ENCODE results near the gene B3GALT6. TPM values are rescaled to one million over a fixed set of nuclear protein-coding genes. Genes with fewer than 3 reads are reported as not detected.

The B3GALT6 gene
- total and polyA plus RNA-seq, 2 experiments from 2014 or later: 5.5 to 26.5 TPM

DNA sequence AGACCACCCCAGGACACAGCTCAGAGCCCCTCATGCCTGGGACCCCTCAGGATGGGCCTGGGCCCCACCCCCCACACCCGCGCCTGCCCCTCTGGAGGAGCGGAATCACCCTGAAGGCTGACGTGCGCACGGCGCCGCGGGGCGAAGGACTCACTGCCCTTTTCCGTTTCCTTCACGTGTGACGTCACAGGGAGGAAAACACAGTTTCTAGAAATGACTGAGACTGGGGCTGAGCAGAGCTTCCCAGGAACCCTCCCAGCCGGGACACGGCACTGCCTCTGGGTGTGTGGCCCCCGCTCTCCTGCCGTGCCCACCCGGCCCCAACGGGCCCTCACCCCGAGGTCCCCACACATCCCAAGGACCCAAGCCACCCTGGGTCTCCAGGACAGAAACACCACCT, 12.7 kb upstream of the B3GALT6 start:
- no peak overlapping the region for H2AFZ ChIP-seq
- no peaks in the 10 kb centered on the region for H3F3A ChIP-seq (replicated peaks; ENCODE audit: low read depth)
- TF ChIP-seq STAT1 (IDR thresholded peaks at IDR 0.05; ENCODE audit: unreplicated experiment) (no peak), JUNB (IDR thresholded peaks at IDR 0.05; ENCODE audit: unreplicated experiment) (no peak), POLR2AphosphoS5 (IDR thresholded peaks at IDR 0.05; ENCODE audit: low read depth) (no peak), EZH2phosphoT487 (IDR thresholded peaks at IDR 0.05; ENCODE audit: unreplicated experiment) (no peak), ZNF114 (CRISPR knock-in tag; IDR thresholded peaks at IDR 0.05) (no peak), CREB1 (CRISPR knock-in tag; IDR thresholded peaks at IDR 0.05; ENCODE audit: low read depth) (no peak), NANOG (IDR thresholded peaks at IDR 0.05; ENCODE audit: borderline replicate concordance) (no peak), ZNF331 (CRISPR knock-in tag; IDR thresholded peaks at IDR 0.05; ENCODE audit: low read depth) (no peak), EZH2 (IDR thresholded peaks at IDR 0.05; ENCODE audit: low read depth, unreplicated experiment) (no peak)
- TF ChIP-seq, protein P1, sequence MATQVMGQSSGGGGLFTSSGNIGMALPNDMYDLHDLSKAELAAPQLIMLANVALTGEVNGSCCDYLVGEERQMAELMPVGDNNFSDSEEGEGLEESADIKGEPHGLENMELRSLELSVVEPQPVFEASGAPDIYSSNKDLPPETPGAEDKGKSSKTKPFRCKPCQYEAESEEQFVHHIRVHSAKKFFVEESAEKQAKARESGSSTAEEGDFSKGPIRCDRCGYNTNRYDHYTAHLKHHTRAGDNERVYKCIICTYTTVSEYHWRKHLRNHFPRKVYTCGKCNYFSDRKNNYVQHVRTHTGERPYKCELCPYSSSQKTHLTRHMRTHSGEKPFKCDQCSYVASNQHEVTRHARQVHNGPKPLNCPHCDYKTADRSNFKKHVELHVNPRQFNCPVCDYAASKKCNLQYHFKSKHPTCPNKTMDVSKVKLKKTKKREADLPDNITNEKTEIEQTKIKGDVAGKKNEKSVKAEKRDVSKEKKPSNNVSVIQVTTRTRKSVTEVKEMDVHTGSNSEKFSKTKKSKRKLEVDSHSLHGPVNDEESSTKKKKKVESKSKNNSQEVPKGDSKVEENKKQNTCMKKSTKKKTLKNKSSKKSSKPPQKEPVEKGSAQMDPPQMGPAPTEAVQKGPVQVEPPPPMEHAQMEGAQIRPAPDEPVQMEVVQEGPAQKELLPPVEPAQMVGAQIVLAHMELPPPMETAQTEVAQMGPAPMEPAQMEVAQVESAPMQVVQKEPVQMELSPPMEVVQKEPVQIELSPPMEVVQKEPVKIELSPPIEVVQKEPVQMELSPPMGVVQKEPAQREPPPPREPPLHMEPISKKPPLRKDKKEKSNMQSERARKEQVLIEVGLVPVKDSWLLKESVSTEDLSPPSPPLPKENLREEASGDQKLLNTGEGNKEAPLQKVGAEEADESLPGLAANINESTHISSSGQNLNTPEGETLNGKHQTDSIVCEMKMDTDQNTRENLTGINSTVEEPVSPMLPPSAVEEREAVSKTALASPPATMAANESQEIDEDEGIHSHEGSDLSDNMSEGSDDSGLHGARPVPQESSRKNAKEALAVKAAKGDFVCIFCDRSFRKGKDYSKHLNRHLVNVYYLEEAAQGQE (IDR thresholded peaks at IDR 0.05; ENCODE audit: unreplicated experiment): no peak
- TF ChIP-seq, protein P2, sequence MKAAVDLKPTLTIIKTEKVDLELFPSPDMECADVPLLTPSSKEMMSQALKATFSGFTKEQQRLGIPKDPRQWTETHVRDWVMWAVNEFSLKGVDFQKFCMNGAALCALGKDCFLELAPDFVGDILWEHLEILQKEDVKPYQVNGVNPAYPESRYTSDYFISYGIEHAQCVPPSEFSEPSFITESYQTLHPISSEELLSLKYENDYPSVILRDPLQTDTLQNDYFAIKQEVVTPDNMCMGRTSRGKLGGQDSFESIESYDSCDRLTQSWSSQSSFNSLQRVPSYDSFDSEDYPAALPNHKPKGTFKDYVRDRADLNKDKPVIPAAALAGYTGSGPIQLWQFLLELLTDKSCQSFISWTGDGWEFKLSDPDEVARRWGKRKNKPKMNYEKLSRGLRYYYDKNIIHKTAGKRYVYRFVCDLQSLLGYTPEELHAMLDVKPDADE (IDR thresholded peaks at IDR 0.05): no peak
- no peak overlapping the region for H3K4me3 ChIP-seq
- ATAC-seq (no peak), DNase-seq (ENCODE audit: low spot score) (no peak)
- Mint-ChIP-seq H3K4me3 (no peak overlapping the region), H3K27ac (no peak overlapping the region), H3K36me3 (ENCODE audit: low read depth) (peaks cover 30% of the 10 kb centered on the region), H3K9me3 (no peaks in the 10 kb centered on the region), H3K4me1 (no peaks in the 10 kb centered on the region), H3K27me3 (ENCODE audit: insufficient read depth, low read depth, poor library complexity) (peaks cover 12% of the 10 kb centered on the region)
- H3K36me3 ChIP-seq (ENCODE audit: insufficient read depth): peaks cover 7% of the 10 kb centered on the region; the same call in 1 of the 2 replicates
- H3K9me2 ChIP-seq (ENCODE audit: insufficient read depth): no peaks in the 10 kb centered on the region
- peaks cover 3% of the 10 kb centered on the region; the same call in 1 of the 2 replicates for H4K20me1 ChIP-seq (replicated peaks; ENCODE audit: insufficient read depth)
- H3K27ac ChIP-seq (ENCODE audit: low read depth): no peak overlapping the region
- no peaks in the 10 kb centered on the region for H3K27me3 ChIP-seq (ENCODE audit: insufficient read depth)
- H3K79me2 ChIP-seq (replicated peaks; ENCODE audit: insufficient read depth): no peaks in the 10 kb centered on the region
- H3K4me2 ChIP-seq: no peak overlapping the region
- no peaks in the 10 kb centered on the region for H3K4me1 ChIP-seq (ENCODE audit: insufficient read depth)

DNA sequence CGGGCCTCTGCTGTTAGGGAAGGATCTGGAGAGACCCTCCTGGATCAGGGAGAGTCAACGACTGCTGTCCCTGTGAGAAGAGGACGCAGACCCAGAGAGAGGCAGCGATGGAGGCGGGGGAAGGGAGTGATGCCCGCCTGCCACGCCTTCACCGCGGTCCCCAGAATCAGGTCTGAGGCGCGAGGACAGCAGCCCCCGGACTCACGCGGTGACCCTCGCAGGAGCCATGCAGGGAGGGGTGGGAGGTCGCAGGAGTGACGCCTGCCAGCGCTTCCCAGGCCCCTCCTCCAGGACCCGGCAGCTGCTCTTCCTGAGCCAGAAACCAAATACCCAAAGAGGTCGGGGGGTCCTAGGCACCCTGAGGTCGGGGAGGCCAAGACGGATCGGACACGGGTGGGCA, 11.8 kb upstream of the B3GALT6 start:
- Histone ChIP-seq H3K4me2 (no peak overlapping the region), H3K36me3 (ENCODE audit: insufficient read depth) (peaks cover 7% of the 10 kb centered on the region; the same call in 1 of the 2 replicates), H4K20me1 (replicated peaks; ENCODE audit: insufficient read depth) (peaks cover 5% of the 10 kb centered on the region; the same call in 1 of the 2 replicates), H3K9me2 (ENCODE audit: insufficient read depth) (no peaks in the 10 kb centered on the region), H3F3A (replicated peaks; ENCODE audit: low read depth) (no peaks in the 10 kb centered on the region), H3K4me1 (ENCODE audit: insufficient read depth) (no peaks in the 10 kb centered on the region), H3K4me3 (no peak overlapping the region), H3K79me2 (replicated peaks; ENCODE audit: insufficient read depth) (no peaks in the 10 kb centered on the region), H3K27me3 (ENCODE audit: insufficient read depth) (no peaks in the 10 kb centered on the region), H3K27ac (ENCODE audit: low read depth) (no peak overlapping the region), H2AFZ (no peak overlapping the region)
- H3K4me1 Mint-ChIP-seq: no peaks in the 10 kb centered on the region
- H3K9me3 Mint-ChIP-seq: no peaks in the 10 kb centered on the region
- ATAC-seq (no peak), DNase-seq (ENCODE audit: low spot score) (no peak)
- peaks cover 34% of the 10 kb centered on the region for H3K36me3 Mint-ChIP-seq (ENCODE audit: low read depth)
- no peak overlapping the region for H3K4me3 Mint-ChIP-seq
- peaks cover 9% of the 10 kb centered on the region for H3K27me3 Mint-ChIP-seq (ENCODE audit: insufficient read depth, low read depth, poor library complexity)
- no peak overlapping the region for H3K27ac Mint-ChIP-seq
- TF ChIP-seq, protein P3, sequence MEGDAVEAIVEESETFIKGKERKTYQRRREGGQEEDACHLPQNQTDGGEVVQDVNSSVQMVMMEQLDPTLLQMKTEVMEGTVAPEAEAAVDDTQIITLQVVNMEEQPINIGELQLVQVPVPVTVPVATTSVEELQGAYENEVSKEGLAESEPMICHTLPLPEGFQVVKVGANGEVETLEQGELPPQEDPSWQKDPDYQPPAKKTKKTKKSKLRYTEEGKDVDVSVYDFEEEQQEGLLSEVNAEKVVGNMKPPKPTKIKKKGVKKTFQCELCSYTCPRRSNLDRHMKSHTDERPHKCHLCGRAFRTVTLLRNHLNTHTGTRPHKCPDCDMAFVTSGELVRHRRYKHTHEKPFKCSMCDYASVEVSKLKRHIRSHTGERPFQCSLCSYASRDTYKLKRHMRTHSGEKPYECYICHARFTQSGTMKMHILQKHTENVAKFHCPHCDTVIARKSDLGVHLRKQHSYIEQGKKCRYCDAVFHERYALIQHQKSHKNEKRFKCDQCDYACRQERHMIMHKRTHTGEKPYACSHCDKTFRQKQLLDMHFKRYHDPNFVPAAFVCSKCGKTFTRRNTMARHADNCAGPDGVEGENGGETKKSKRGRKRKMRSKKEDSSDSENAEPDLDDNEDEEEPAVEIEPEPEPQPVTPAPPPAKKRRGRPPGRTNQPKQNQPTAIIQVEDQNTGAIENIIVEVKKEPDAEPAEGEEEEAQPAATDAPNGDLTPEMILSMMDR (conservative IDR thresholded peaks at IDR 0.05; ENCODE audit: low read depth in 2 of 2): no peak
- TF ChIP-seq EZH2 (IDR thresholded peaks at IDR 0.05; ENCODE audit: low read depth, unreplicated experiment) (no peak), ZNF331 (CRISPR knock-in tag; IDR thresholded peaks at IDR 0.05; ENCODE audit: low read depth) (no peak), POLR2AphosphoS5 (IDR thresholded peaks at IDR 0.05; ENCODE audit: low read depth) (no peak)

Data from GM23338 (cell line).